ENCODE measurements around the gene SLC6A11.

SLC6A11 gene

DNA sequence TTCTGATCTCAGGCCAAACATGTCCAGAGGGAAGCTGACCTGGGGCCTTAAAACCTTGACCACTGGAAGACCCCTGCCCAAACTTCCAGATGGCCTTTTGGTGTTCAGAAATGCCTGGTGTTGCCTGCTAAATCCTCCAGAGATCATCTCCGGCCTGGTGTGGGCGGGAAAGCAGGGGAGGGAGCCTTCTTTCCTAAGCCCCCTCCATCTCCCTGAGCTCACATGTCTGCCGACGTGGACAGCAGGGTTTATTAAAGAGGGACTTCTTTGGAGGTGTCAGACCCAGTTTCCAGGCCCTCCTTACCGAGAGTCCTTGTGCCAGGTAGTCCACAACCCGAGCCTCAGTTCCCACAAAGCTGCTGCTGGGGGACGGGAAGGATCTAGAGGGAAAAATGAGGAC is 120.7 kb downstream of the SLC6A11 start:
- no CpG with 5 or more reads among the region's 7 CpGs for WGBS (ENCODE audit: insufficient coverage, insufficient read length)
- Histone ChIP-seq H3K9me3 (ENCODE audit: control insufficient read depth, insufficient read depth, low read length) (no peaks in the 10 kb centered on the region), H3K4me3 (ENCODE audit: low read length) (no peak overlapping the region), H3K36me3 (ENCODE audit: control insufficient read depth, insufficient read depth, low read length) (no peaks in the 10 kb centered on the region; the same call in 1 of the 2 replicates), H3K27me3 (ENCODE audit: control insufficient read depth, insufficient read depth, low read length) (no peaks in the 10 kb centered on the region), H3K4me1 (ENCODE audit: control insufficient read depth, insufficient read depth, low read length) (no peaks in the 10 kb centered on the region; the same call in 1 of the 2 replicates), H3K27ac (ENCODE audit: low read length) (no peak overlapping the region)
- DNase-seq (ENCODE audit: low read depth, low spot score): no peak

- Histone ChIP-seq H3K36me3 (ENCODE audit: control insufficient read depth, insufficient read depth, low read length) (no peaks in the 10 kb centered on the region; the same call in 1 of the 2 replicates), H3K4me1 (ENCODE audit: control insufficient read depth, insufficient read depth, low read length) (no peaks in the 10 kb centered on the region; the same call in 1 of the 2 replicates), H3K27me3 (ENCODE audit: control insufficient read depth, insufficient read depth, low read length) (no peaks in the 10 kb centered on the region), H3K4me3 (ENCODE audit: low read length) (no peak overlapping the region), H3K27ac (ENCODE audit: low read length) (no peak overlapping the region), H3K9me3 (ENCODE audit: control insufficient read depth, insufficient read depth, low read length) (no peaks in the 10 kb centered on the region)
- no peak for DNase-seq (ENCODE audit: low read depth, low spot score)
- WGBS (ENCODE audit: insufficient coverage, insufficient read length): no CpG with 5 or more reads among the region's 12 CpGs
These were observed 121.3 kb downstream of the SLC6A11 start for GRCh38 chr3:10937141-10937825.

- H3K27me3 ChIP-seq (ENCODE audit: control insufficient read depth, insufficient read depth, low read length): no peaks in the 10 kb centered on the region
- no CpG with 5 or more reads among the region's 4 CpGs for WGBS (ENCODE audit: insufficient coverage, insufficient read length)
- no peak overlapping the region for H3K4me3 ChIP-seq (ENCODE audit: low read length)
- no peak overlapping the region for H3K27ac ChIP-seq (ENCODE audit: low read length)
- no peak for DNase-seq (ENCODE audit: low read depth, low spot score)
- H3K4me1 ChIP-seq (ENCODE audit: control insufficient read depth, insufficient read depth, low read length): no peaks in the 10 kb centered on the region; the same call in 1 of the 2 replicates
- no peaks in the 10 kb centered on the region for H3K36me3 ChIP-seq (ENCODE audit: control insufficient read depth, insufficient read depth, low read length)
- no peaks in the 10 kb centered on the region for H3K9me3 ChIP-seq (ENCODE audit: control insufficient read depth, insufficient read depth, low read length)
These were observed 123.5 kb downstream of the SLC6A11 start for GRCh38 chr3:10939556-10939955.

- DNase-seq (ENCODE audit: low read depth, low spot score): no peak
- Histone ChIP-seq H3K4me3 (ENCODE audit: low read length) (no peak overlapping the region), H3K9me3 (ENCODE audit: control insufficient read depth, insufficient read depth, low read length) (no peaks in the 10 kb centered on the region), H3K36me3 (ENCODE audit: control insufficient read depth, insufficient read depth, low read length) (no peaks in the 10 kb centered on the region), H3K27ac (ENCODE audit: low read length) (no peak overlapping the region), H3K27me3 (ENCODE audit: control insufficient read depth, insufficient read depth, low read length) (no peaks in the 10 kb centered on the region), H3K4me1 (ENCODE audit: control insufficient read depth, insufficient read depth, low read length) (no peaks in the 10 kb centered on the region; the same call in 1 of the 2 replicates)
- WGBS (ENCODE audit: insufficient coverage, insufficient read length): no CpG with 5 or more reads among the region's 12 CpGs
These were observed 124.1 kb downstream of the SLC6A11 start for GRCh38 chr3:10940106-10940505.

GRCh38 chr3:10941972-10942371 is 125.9 kb downstream of the SLC6A11 start:
- peak; percentile 13 for DNase-seq (ENCODE audit: low read depth, low spot score)
- no CpG with 5 or more reads among the region's 1 CpG for WGBS (ENCODE audit: insufficient coverage, insufficient read length)
- no peak overlapping the region for H3K27ac ChIP-seq (ENCODE audit: low read length)
- H3K36me3 ChIP-seq (ENCODE audit: control insufficient read depth, insufficient read depth, low read length): no peaks in the 10 kb centered on the region
- no peaks in the 10 kb centered on the region for H3K9me3 ChIP-seq (ENCODE audit: control insufficient read depth, insufficient read depth, low read length)
- no peaks in the 10 kb centered on the region for H3K27me3 ChIP-seq (ENCODE audit: control insufficient read depth, insufficient read depth, low read length)
- no peak overlapping the region for H3K4me3 ChIP-seq (ENCODE audit: low read length)
- H3K4me1 ChIP-seq (ENCODE audit: control insufficient read depth, insufficient read depth, low read length): no peaks in the 10 kb centered on the region

DNA sequence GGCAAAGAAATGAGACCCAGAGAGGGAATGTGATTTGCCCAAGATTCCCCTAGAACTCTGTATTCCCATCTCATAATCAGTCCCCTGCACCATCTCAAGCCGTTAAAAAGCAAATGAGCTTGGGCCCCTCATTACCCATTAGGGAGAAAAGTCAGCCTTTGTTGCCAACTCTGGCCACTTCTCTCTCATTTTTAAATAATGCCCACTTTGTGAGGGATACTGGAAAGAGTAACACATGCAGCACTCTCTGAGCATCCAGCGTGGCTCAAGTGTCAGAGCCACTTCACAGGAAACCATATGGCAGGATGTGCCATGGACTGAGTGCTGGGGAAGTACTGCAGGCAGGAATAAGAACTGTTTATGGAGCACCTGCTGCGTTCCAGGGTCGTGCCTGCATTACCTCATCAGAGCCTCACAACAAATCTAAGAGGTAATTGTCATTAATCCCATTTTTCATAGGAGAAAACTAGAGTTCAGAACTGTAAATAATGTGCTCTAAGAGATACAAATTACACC is 126.7 kb downstream of the SLC6A11 start:
- Histone ChIP-seq H3K27me3 (ENCODE audit: control insufficient read depth, insufficient read depth, low read length) (no peaks in the 10 kb centered on the region), H3K4me3 (ENCODE audit: low read length) (no peak overlapping the region), H3K4me1 (ENCODE audit: control insufficient read depth, insufficient read depth, low read length) (no peaks in the 10 kb centered on the region), H3K36me3 (ENCODE audit: control insufficient read depth, insufficient read depth, low read length) (no peaks in the 10 kb centered on the region), H3K9me3 (ENCODE audit: control insufficient read depth, insufficient read depth, low read length) (no peaks in the 10 kb centered on the region), H3K27ac (ENCODE audit: low read length) (no peak overlapping the region)
- no peak for DNase-seq (ENCODE audit: low read depth, low spot score)
- no CpG with 5 or more reads among the region's 4 CpGs for WGBS (ENCODE audit: insufficient coverage, insufficient read length)

DNA sequence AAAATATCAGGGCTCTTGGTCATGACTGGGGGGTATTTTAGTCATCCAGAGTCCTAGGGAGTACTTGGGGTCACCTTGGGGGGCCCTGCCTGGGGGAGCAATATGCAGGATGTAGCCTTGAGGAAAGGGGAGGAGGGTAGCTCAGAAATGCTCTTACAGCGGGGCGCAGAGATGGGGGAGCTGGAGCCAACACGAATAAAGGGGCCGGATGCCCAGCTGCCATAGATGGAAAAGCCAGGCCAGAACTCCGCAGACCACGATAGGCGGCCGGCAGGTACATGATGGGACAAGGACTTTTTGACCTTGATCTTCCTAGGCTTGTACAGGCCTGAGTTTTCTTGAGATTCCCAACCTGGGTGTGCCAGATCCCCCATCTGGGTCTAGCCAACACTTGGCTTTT is 128.8 kb downstream of the SLC6A11 start:
- no peaks in the 10 kb centered on the region for H3K9me3 ChIP-seq (ENCODE audit: control insufficient read depth, insufficient read depth, low read length)
- no CpG with 5 or more reads among the region's 8 CpGs for WGBS (ENCODE audit: insufficient coverage, insufficient read length)
- no peaks in the 10 kb centered on the region for H3K27me3 ChIP-seq (ENCODE audit: control insufficient read depth, insufficient read depth, low read length)
- no peaks in the 10 kb centered on the region for H3K4me1 ChIP-seq (ENCODE audit: control insufficient read depth, insufficient read depth, low read length)
- no peaks in the 10 kb centered on the region for H3K36me3 ChIP-seq (ENCODE audit: control insufficient read depth, insufficient read depth, low read length)
- no peak overlapping the region for H3K4me3 ChIP-seq (ENCODE audit: low read length)
- no peak for DNase-seq (ENCODE audit: low read depth, low spot score)
- no peak overlapping the region for H3K27ac ChIP-seq (ENCODE audit: low read length)

- Histone ChIP-seq H3K4me1 (ENCODE audit: control insufficient read depth, insufficient read depth, low read length) (no peaks in the 10 kb centered on the region), H3K36me3 (ENCODE audit: control insufficient read depth, insufficient read depth, low read length) (no peaks in the 10 kb centered on the region), H3K9me3 (ENCODE audit: control insufficient read depth, insufficient read depth, low read length) (no peaks in the 10 kb centered on the region), H3K27me3 (ENCODE audit: control insufficient read depth, insufficient read depth, low read length) (no peaks in the 10 kb centered on the region), H3K4me3 (ENCODE audit: low read length) (no peak overlapping the region), H3K27ac (ENCODE audit: low read length) (no peak overlapping the region)
- WGBS (ENCODE audit: insufficient coverage, insufficient read length): no CpG with 5 or more reads among the region's 8 CpGs
- DNase-seq (ENCODE audit: low read depth, low spot score): peak; percentile 61
These were observed 129.8 kb downstream of the SLC6A11 start for GRCh38 chr3:10945683-10946287.

DNA sequence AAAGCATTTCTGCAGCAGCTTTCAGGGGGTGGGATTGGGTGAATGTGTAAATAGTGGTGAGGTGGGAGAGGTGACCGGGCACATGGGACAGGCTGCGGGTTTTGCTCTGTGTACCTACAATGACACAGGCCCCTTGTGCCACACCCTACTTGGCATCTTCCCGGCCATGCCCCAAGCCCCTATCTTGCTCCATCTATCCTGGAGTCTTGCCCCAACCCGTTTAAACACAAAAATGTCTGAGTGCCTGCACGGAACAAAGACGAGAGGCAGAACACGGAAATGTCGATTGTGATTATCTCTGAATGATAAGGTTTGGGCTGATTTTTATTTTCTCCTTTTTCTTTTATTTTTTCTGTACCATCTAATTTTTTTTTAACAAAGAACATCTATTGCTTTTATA is 130.5 kb downstream of the SLC6A11 start:
- no CpG with 5 or more reads among the region's 8 CpGs for WGBS (ENCODE audit: insufficient coverage, insufficient read length)
- H3K27me3 ChIP-seq (ENCODE audit: control insufficient read depth, insufficient read depth, low read length): no peaks in the 10 kb centered on the region
- no peaks in the 10 kb centered on the region for H3K36me3 ChIP-seq (ENCODE audit: control insufficient read depth, insufficient read depth, low read length)
- H3K4me3 ChIP-seq (ENCODE audit: low read length): no peak overlapping the region
- H3K9me3 ChIP-seq (ENCODE audit: control insufficient read depth, insufficient read depth, low read length): no peaks in the 10 kb centered on the region
- H3K27ac ChIP-seq (ENCODE audit: low read length): no peak overlapping the region
- DNase-seq (ENCODE audit: low read depth, low spot score): no peak
- H3K4me1 ChIP-seq (ENCODE audit: control insufficient read depth, insufficient read depth, low read length): no peaks in the 10 kb centered on the region; the same call in 1 of the 2 replicates

DNA sequence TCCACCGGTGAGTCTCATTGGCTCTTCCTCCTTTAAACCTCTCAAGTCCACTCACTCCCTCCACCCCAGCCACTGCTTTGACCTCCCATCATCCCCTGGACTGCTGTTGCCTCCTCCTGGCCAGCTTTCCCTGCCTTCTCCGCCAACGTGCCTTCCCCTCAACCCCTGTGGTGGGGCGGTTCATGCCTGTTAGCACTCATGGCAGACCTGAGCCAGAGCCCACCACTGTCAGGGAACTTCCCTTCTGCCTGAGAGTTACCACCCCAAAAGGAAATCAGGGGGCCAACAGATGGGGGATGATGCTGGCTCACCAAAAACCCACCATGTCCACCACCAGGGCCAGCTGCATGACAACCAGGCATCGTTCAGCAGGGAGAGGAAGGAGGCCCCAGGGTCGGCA is 132.3 kb downstream of the SLC6A11 start:
- no CpG with 5 or more reads among the region's 6 CpGs for WGBS (ENCODE audit: insufficient coverage, insufficient read length)
- no peaks in the 10 kb centered on the region; the same call in 1 of the 2 replicates for H3K4me1 ChIP-seq (ENCODE audit: control insufficient read depth, insufficient read depth, low read length)
- no peak for DNase-seq (ENCODE audit: low read depth, low spot score)
- H3K27ac ChIP-seq (ENCODE audit: low read length): no peak overlapping the region
- no peaks in the 10 kb centered on the region for H3K36me3 ChIP-seq (ENCODE audit: control insufficient read depth, insufficient read depth, low read length)
- H3K27me3 ChIP-seq (ENCODE audit: control insufficient read depth, insufficient read depth, low read length): no peaks in the 10 kb centered on the region
- no peak overlapping the region for H3K4me3 ChIP-seq (ENCODE audit: low read length)
- H3K9me3 ChIP-seq (ENCODE audit: control insufficient read depth, insufficient read depth, low read length): no peaks in the 10 kb centered on the region

Measured in iPS DF 6.9 (cell line).